HepG2 (cell line): Measurements from ENCODE around the gene AP1M2. TPM values are rescaled to one million over a fixed set of nuclear protein-coding genes. Genes with fewer than 3 reads are reported as not detected.

Experiments
- ATAD3A ChIP-seq: sonication (generic); formaldehyde crosslinking; IDR thresholded peaks from 2 replicates; pipeline ENCODE4 v1.4.0; 2020; ENCODE audit warnings: missing genetic modification reagents
- FOXO1 ChIP-seq: sonication (generic); formaldehyde crosslinking; IDR thresholded peaks from 2 replicates; pipeline ENCODE4 v1.4.0; 2020; ENCODE audit warnings: missing genetic modification reagents
- GFI1 ChIP-seq: sonication (generic); formaldehyde crosslinking; IDR thresholded peaks from 2 replicates; pipeline ENCODE4 v1.5.0; 2020; ENCODE audit warnings: missing genetic modification reagents, mild to moderate bottlenecking, borderline replicate concordance
- NFIB ChIP-seq: sonication (generic); formaldehyde crosslinking; IDR thresholded peaks from 2 replicates; pipeline ENCODE4 v1.9.0; 2021; ENCODE audit warnings: missing genetic modification reagents, mild to moderate bottlenecking, borderline replicate concordance
- PRPF4 ChIP-seq: fragments of 200-400 bp; formaldehyde crosslinking; IDR thresholded peaks from 2 replicates; pipeline ENCODE4 v1.6.1; 2016; ENCODE audit warnings: low read length, low read depth; ENCODE audit not compliant: poor library complexity, severe bottlenecking
- SIN3B ChIP-seq: fragments of 150-350 bp; IDR thresholded peaks from 2 replicates; pipeline ENCODE4 v1.6.1; 2014; ENCODE audit warnings: low read length
- SIX1 ChIP-seq: sonication (generic); formaldehyde crosslinking; IDR thresholded peaks from 2 replicates; pipeline ENCODE4 v1.4.0; 2020; ENCODE audit warnings: missing genetic modification reagents, borderline replicate concordance
- SRF ChIP-seq: IDR thresholded peaks from 2 replicates; pipeline ENCODE4 v1.6.1; 2011; ENCODE audit warnings: mild to moderate bottlenecking, low read depth, low read length, moderate library complexity
- SUZ12 ChIP-seq: fragments of 150-350 bp; IDR thresholded peaks from 2 replicates; pipeline ENCODE4 v1.6.1; 2014; ENCODE audit warnings: low read depth, low read length
- TEAD2 ChIP-seq: sonication (generic); formaldehyde crosslinking; IDR thresholded peaks from 2 replicates; pipeline ENCODE4 v1.9.0; 2021; ENCODE audit warnings: missing genetic modification reagents
- ZNF225 ChIP-seq: sonication (generic); formaldehyde crosslinking; IDR thresholded peaks from 2 replicates; pipeline ENCODE4 v1.4.0; 2020; ENCODE audit warnings: mild to moderate bottlenecking, missing genetic modification reagents
- polyA plus RNA-seq, 8 experiments: library from polyadenylated mRNA; depleted of rRNA in 3 of 8; stranded (reverse) in 7 of 8; unstranded in 1 of 8; fragments of >200 nt; fragmentation: Illumina TruSeq in 4 of 8; extraction: Trizol in 4 of 8; gene quantifications; 2 replicates each; pipeline versions ENCODE4 v1.2.1 to v1.2.3, GENCODE V29; 2011 to 2016; ENCODE audit warnings: low read depth in 4 of 8, missing spikeins in 1 of 8, mixed read lengths in 1 of 8; ENCODE audit not compliant: insufficient read depth in 1 of 8
- total RNA-seq, 5 experiments: library from RNA; depleted of rRNA; stranded (reverse); fragments of >200 nt; fragmentation: Illumina TruSeq; extraction: Trizol; gene quantifications; 2 replicates each; pipeline ENCODE4 v1.2.3, GENCODE V29; 2016; ENCODE audit warnings: low read depth in 1 of 5
- TF ChIP-seq, protein P1 (sequence below): sonication (generic); formaldehyde crosslinking; conservative IDR thresholded peaks from 2 replicates; pipeline ENCODE4 v1.4.0; 2020; ENCODE audit warnings: missing genetic modification reagents
- TF ChIP-seq, protein P2 (sequence below): sonication (generic); formaldehyde crosslinking; IDR thresholded peaks from 2 replicates; pipeline ENCODE4 v1.4.0; 2020; ENCODE audit warnings: missing genetic modification reagents
- TF ChIP-seq, protein P3 (sequence below): sonication (generic); formaldehyde crosslinking; IDR thresholded peaks from 2 replicates; pipeline ENCODE4 v1.4.0; 2020; ENCODE audit warnings: missing genetic modification reagents, borderline replicate concordance
- TF ChIP-seq, protein P4 (sequence below): IDR thresholded peaks from 2 replicates; pipeline ENCODE4 v1.6.1; 2018; ENCODE audit warnings: missing genetic modification reagents, mild to moderate bottlenecking, missing compliant biosample characterization
- TF ChIP-seq, protein P5 (sequence below): IDR thresholded peaks from 2 replicates; pipeline ENCODE4 v1.6.1; 2016; ENCODE audit warnings: missing genetic modification reagents, missing compliant biosample characterization

AP1M2 gene
- total and polyA plus RNA-seq, 2 of the 13 experiments (the other 11 are each of a cell fraction or from before 2014, with no cell fraction given): 6.3 to 76.8 TPM

DNA sequence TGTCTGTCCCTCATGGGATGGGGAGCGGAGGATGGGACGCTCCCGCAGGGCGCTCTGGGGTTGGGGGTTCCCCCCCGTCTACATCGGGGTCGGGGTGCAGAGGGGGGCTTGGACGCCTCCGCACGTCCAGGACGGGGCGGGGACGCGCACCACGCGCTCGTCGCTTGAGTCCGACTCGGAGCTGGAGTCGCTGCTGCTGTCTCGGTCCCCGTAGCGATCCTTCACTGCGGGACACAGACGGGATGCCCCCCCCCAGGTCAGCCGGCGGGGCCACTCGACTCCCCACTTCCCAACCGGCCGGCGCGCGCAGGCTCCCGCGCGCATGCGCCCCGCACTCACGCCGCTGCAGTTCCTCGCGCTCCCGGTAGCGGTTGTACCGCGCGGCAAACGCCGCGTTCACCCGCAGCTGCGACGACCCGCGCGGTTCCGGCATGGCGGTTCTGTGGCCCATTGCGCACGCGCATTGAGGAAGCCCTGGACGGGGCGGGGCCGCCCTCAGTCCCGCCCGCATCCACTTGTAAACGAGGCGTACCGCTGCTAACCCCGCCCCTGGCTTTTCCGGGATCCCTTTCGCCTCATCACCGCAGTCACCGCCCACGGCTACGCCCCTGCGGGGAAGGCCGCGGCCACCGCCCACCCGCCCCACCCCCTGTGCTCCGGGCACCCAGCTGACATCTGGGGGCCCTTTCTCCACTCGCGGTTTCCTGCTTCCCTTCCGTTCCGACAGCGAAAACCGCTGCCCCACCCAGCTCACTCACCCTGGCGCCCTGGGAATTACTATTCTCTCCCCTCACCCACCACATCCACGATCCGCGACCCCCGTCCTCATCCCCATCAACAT, 21.3 kb downstream of the AP1M2 start, which contains the start of gene KRI1 (continued):
- TF ChIP-seq, protein P1, sequence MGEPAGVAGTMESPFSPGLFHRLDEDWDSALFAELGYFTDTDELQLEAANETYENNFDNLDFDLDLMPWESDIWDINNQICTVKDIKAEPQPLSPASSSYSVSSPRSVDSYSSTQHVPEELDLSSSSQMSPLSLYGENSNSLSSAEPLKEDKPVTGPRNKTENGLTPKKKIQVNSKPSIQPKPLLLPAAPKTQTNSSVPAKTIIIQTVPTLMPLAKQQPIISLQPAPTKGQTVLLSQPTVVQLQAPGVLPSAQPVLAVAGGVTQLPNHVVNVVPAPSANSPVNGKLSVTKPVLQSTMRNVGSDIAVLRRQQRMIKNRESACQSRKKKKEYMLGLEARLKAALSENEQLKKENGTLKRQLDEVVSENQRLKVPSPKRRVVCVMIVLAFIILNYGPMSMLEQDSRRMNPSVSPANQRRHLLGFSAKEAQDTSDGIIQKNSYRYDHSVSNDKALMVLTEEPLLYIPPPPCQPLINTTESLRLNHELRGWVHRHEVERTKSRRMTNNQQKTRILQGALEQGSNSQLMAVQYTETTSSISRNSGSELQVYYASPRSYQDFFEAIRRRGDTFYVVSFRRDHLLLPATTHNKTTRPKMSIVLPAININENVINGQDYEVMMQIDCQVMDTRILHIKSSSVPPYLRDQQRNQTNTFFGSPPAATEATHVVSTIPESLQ (CRISPR knock-in tag): peak; percentile 85; the same call in 1 of the 2 replicates
- no peak for TF ChIP-seq SRF
- no peak for TF ChIP-seq ZNF225
- TF ChIP-seq FOXO1 (CRISPR knock-in tag): peak; percentile 79
- TF ChIP-seq GFI1 (CRISPR knock-in tag): peak; percentile 48; the same call in 1 of the 2 replicates
- TF ChIP-seq NFIB: no peak
- TF ChIP-seq, protein P2, sequence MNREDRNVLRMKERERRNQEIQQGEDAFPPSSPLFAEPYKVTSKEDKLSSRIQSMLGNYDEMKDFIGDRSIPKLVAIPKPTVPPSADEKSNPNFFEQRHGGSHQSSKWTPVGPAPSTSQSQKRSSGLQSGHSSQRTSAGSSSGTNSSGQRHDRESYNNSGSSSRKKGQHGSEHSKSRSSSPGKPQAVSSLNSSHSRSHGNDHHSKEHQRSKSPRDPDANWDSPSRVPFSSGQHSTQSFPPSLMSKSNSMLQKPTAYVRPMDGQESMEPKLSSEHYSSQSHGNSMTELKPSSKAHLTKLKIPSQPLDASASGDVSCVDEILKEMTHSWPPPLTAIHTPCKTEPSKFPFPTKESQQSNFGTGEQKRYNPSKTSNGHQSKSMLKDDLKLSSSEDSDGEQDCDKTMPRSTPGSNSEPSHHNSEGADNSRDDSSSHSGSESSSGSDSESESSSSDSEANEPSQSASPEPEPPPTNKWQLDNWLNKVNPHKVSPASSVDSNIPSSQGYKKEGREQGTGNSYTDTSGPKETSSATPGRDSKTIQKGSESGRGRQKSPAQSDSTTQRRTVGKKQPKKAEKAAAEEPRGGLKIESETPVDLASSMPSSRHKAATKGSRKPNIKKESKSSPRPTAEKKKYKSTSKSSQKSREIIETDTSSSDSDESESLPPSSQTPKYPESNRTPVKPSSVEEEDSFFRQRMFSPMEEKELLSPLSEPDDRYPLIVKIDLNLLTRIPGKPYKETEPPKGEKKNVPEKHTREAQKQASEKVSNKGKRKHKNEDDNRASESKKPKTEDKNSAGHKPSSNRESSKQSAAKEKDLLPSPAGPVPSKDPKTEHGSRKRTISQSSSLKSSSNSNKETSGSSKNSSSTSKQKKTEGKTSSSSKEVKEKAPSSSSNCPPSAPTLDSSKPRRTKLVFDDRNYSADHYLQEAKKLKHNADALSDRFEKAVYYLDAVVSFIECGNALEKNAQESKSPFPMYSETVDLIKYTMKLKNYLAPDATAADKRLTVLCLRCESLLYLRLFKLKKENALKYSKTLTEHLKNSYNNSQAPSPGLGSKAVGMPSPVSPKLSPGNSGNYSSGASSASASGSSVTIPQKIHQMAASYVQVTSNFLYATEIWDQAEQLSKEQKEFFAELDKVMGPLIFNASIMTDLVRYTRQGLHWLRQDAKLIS (CRISPR knock-in tag): no peak
- TF ChIP-seq PRPF4: no peak
- TF ChIP-seq ATAD3A (CRISPR knock-in tag): no peak
- no peak for TF ChIP-seq SUZ12
- TF ChIP-seq SIN3B: no peak
- peak; percentile 12; the same call in 1 of the 2 replicates for TF ChIP-seq SIX1 (CRISPR knock-in tag)
- TF ChIP-seq, protein P3, sequence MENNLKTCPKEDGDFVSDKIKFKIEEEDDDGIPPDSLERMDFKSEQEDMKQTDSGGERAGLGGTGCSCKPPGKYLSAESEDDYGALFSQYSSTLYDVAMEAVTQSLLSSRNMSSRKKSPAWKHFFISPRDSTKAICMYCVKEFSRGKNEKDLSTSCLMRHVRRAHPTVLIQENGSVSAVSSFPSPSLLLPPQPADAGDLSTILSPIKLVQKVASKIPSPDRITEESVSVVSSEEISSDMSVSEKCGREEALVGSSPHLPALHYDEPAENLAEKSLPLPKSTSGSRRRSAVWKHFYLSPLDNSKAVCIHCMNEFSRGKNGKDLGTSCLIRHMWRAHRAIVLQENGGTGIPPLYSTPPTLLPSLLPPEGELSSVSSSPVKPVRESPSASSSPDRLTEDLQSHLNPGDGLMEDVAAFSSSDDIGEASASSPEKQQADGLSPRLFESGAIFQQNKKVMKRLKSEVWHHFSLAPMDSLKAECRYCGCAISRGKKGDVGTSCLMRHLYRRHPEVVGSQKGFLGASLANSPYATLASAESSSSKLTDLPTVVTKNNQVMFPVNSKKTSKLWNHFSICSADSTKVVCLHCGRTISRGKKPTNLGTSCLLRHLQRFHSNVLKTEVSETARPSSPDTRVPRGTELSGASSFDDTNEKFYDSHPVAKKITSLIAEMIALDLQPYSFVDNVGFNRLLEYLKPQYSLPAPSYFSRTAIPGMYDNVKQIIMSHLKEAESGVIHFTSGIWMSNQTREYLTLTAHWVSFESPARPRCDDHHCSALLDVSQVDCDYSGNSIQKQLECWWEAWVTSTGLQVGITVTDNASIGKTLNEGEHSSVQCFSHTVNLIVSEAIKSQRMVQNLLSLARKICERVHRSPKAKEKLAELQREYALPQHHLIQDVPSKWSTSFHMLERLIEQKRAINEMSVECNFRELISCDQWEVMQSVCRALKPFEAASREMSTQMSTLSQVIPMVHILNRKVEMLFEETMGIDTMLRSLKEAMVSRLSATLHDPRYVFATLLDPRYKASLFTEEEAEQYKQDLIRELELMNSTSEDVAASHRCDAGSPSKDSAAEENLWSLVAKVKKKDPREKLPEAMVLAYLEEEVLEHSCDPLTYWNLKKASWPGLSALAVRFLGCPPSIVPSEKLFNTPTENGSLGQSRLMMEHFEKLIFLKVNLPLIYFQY (CRISPR knock-in tag): peak; percentile 100
- TF ChIP-seq, protein P4, sequence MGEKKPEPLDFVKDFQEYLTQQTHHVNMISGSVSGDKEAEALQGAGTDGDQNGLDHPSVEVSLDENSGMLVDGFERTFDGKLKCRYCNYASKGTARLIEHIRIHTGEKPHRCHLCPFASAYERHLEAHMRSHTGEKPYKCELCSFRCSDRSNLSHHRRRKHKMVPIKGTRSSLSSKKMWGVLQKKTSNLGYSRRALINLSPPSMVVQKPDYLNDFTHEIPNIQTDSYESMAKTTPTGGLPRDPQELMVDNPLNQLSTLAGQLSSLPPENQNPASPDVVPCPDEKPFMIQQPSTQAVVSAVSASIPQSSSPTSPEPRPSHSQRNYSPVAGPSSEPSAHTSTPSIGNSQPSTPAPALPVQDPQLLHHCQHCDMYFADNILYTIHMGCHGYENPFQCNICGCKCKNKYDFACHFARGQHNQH (CRISPR knock-in tag): peak; percentile 89
- TF ChIP-seq, protein P5, sequence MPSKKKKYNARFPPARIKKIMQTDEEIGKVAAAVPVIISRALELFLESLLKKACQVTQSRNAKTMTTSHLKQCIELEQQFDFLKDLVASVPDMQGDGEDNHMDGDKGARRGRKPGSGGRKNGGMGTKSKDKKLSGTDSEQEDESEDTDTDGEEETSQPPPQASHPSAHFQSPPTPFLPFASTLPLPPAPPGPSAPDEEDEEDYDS (CRISPR knock-in tag): peak; percentile 92
- TF ChIP-seq TEAD2 (CRISPR knock-in tag): no peak
